ENCODE measurements around the gene SIPA1. TPM values are rescaled to one million over a fixed set of nuclear protein-coding genes. Genes with fewer than 3 reads are reported as not detected.
A peak's percentile ranks its signal among the peaks of the same experiment; 100 is the strongest.

SIPA1 gene
- total and polyA plus RNA-seq, 2 of the 13 experiments (the other 11 are each of a cell fraction or from before 2014, with no cell fraction given), result 5.8 to 7.7 TPM

- TF ChIP-seq ZNF407 (CRISPR knock-in tag; IDR thresholded peaks at IDR 0.05; ENCODE audit: not compliant biosample characterization), result no peak
- peak; percentile 39; the same call in 1 of the 2 replicates for TF ChIP-seq ZNF556 (CRISPR knock-in tag; IDR thresholded peaks at IDR 0.05; ENCODE audit: borderline replicate concordance)
- TF ChIP-seq PCBP1 (IDR thresholded peaks at IDR 0.05; ENCODE audit: borderline replicate concordance, low read depth, low read length), result 0 out of 2 replicates have a peak, but pooled peaks have one; percentile 7
- TF ChIP-seq TRAFD1 (CRISPR knock-in tag; IDR thresholded peaks at IDR 0.05; ENCODE audit: borderline replicate concordance), result no peak
- no peak for TF ChIP-seq ZNF160 (CRISPR knock-in tag; IDR thresholded peaks at IDR 0.05)
- no peak for TF ChIP-seq ZXDC (CRISPR knock-in tag; IDR thresholded peaks at IDR 0.05)
- TF ChIP-seq HNRNPK (IDR thresholded peaks at IDR 0.05; ENCODE audit: low read depth, low read length, poor library complexity, severe bottlenecking), result peak; percentile 31
- TF ChIP-seq CEBPG (CRISPR knock-in tag; IDR thresholded peaks at IDR 0.05), result no peak
- no peak for TF ChIP-seq ETV6 (CRISPR knock-in tag; conservative IDR thresholded peaks at IDR 0.05)
- no peak for TF ChIP-seq SRSF4 (IDR thresholded peaks at IDR 0.05; ENCODE audit: low read depth, low read length, poor library complexity, severe bottlenecking)
- TF ChIP-seq ESRRA (CRISPR knock-in tag; IDR thresholded peaks at IDR 0.05; ENCODE audit: low read depth), result no peak; the same call in 1 of the 2 replicates
- TF ChIP-seq ZNF839 (CRISPR knock-in tag; IDR thresholded peaks at IDR 0.05; ENCODE audit: borderline replicate concordance), result no peak; the same call in 1 of the 2 replicates
- TF ChIP-seq ZC3H13 (CRISPR knock-in tag; IDR thresholded peaks at IDR 0.05), result peak; percentile 74
- TF ChIP-seq FOXK1 (CRISPR knock-in tag; IDR thresholded peaks at IDR 0.05; ENCODE audit: borderline replicate concordance, low read depth), result no peak
- TF ChIP-seq XRCC5 (optimal IDR thresholded peaks at IDR 0.05; ENCODE audit: low read length), result no peak
- TF ChIP-seq ZEB1 (IDR thresholded peaks at IDR 0.05; ENCODE audit: insufficient replicate concordance, low read depth), result no peak
Observed at GRCh38 chr11:65652511-65653228, 14.8 kb downstream of the SIPA1 start (continued).
